ENCODE measurements around the gene MUC6. TPM values are rescaled to one million over a fixed set of nuclear protein-coding genes. Genes with fewer than 3 reads are reported as not detected.

Gene MUC6
- total RNA-seq, 1 experiment from 2014 or later: not detected

DNA sequence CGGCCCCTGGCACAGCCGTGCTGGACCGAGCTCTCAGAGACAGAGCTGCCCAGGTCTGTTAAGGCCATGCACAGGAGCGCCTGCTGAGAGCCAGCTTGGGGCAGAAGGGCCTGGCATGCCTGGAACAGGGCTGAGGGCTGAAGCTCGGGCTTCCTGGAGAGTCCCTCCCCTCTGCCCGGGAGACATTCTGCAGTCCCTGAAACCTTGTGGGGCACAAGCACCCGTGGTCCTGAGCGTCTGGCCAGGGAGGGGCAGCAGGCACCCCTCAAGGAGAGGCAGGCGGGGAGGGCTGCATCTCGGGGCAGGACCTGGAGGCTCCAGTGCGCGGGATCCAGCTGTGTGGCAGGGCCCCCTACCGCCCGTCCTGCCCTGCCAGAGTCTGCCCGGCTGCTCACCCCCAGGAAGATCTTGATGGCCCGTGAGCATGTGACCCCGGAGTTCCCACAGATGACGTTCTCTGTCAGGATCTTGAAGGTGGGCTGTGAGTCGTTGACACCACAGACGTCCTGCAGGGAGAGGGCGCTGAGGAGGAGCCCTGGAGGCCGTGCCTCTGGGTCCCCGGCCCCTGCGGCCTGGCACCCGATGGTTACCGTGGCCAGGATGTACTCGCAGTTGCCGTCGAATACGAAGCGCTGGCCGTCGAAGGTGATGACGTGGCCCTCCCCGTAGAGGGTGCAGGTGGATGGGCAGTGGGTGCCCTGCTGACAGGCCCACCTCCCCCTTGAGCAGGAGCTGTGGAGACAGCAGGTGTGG lies 10.9 kb downstream of the MUC6 start:
- Histone ChIP-seq H2BK20ac (ENCODE audit: low read depth, low read length, poor library complexity, severe bottlenecking) (no peak overlapping the region), H2AFZ (ENCODE audit: low read length) (no peak overlapping the region), H2BK5ac (ENCODE audit: insufficient read length, low read length) (no peak overlapping the region), H3K23ac (ENCODE audit: insufficient read length, low read depth, low read length) (no peak overlapping the region), H2BK12ac (ENCODE audit: insufficient read length, low read depth, low read length) (no peak overlapping the region), H3K23me2 (ENCODE audit: insufficient read length, low read depth, low read length, poor library complexity, severe bottlenecking) (no peaks in the 10 kb centered on the region), H3K14ac (ENCODE audit: insufficient read depth, low read length) (no peak overlapping the region), H2BK15ac (ENCODE audit: low read depth, low read length) (no peak overlapping the region), H4K91ac (ENCODE audit: insufficient read length, low read depth, low read length) (no peak overlapping the region), H3K4me2 (ENCODE audit: insufficient read depth, insufficient read length, low read length) (no peak overlapping the region), H3K27ac (ENCODE audit: insufficient read length, low read depth, low read length) (no peak overlapping the region), H3K79me2 (ENCODE audit: insufficient read depth, low read length) (no peaks in the 10 kb centered on the region), H3K9ac (ENCODE audit: extremely low read depth, insufficient read length, low read length) (no peak overlapping the region), H3K4ac (ENCODE audit: low read depth, low read length) (no peak overlapping the region), H3K27me3 (ENCODE audit: insufficient read depth, low read length) (no peaks in the 10 kb centered on the region), H2BK120ac (ENCODE audit: low read depth, low read length, poor library complexity, severe bottlenecking) (no peak overlapping the region), H4K20me1 (ENCODE audit: control insufficient read depth, insufficient read depth, insufficient read length) (no peaks in the 10 kb centered on the region), H4K8ac (replicated peaks; ENCODE audit: insufficient read length, low read depth, low read length) (no peak overlapping the region), H3K79me1 (ENCODE audit: insufficient read depth, low read depth, low read length, poor library complexity, severe bottlenecking) (no peaks in the 10 kb centered on the region), H2AK5ac (ENCODE audit: insufficient read length, low read length) (no peak overlapping the region), H4K5ac (ENCODE audit: insufficient read length, low read depth, low read length) (no peak overlapping the region), H3K56ac (ENCODE audit: insufficient read length, low read depth, low read length) (no peak overlapping the region), H3T11ph (ENCODE audit: low read length) (no peak overlapping the region), H3K18ac (ENCODE audit: insufficient read length, low read depth, low read length) (no peak overlapping the region), H3K4me1 (ENCODE audit: insufficient read depth, low read length) (no peaks in the 10 kb centered on the region), H3K9me3 (ENCODE audit: control insufficient read depth, low read depth, low read length) (no peaks in the 10 kb centered on the region)
- TF ChIP-seq, protein P1, sequence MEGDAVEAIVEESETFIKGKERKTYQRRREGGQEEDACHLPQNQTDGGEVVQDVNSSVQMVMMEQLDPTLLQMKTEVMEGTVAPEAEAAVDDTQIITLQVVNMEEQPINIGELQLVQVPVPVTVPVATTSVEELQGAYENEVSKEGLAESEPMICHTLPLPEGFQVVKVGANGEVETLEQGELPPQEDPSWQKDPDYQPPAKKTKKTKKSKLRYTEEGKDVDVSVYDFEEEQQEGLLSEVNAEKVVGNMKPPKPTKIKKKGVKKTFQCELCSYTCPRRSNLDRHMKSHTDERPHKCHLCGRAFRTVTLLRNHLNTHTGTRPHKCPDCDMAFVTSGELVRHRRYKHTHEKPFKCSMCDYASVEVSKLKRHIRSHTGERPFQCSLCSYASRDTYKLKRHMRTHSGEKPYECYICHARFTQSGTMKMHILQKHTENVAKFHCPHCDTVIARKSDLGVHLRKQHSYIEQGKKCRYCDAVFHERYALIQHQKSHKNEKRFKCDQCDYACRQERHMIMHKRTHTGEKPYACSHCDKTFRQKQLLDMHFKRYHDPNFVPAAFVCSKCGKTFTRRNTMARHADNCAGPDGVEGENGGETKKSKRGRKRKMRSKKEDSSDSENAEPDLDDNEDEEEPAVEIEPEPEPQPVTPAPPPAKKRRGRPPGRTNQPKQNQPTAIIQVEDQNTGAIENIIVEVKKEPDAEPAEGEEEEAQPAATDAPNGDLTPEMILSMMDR (conservative IDR thresholded peaks at IDR 0.05): no peak
- H3K36me3 Mint-ChIP-seq (ENCODE audit: insufficient read depth in 1 of 3, low read depth in 3 of 3): no peaks in the 10 kb centered on the region; a peak in 1 of 7 replicates
- H3K4me3 Mint-ChIP-seq: no peak overlapping the region
- H3K27me3 Mint-ChIP-seq (ENCODE audit: low read depth): no peaks in the 10 kb centered on the region
- H3K4me1 Mint-ChIP-seq: no peaks in the 10 kb centered on the region
- WGBS (ENCODE audit: extremely low coverage, insufficient read length, low lambda C conversion rate): no CpG with 5 or more reads among the region's 35 CpGs
- H3K9me3 Mint-ChIP-seq: no peaks in the 10 kb centered on the region
- H3K27ac Mint-ChIP-seq: no peak overlapping the region
- DNase-seq: no peak

All from H9 (cell line).